Adipose tissue (tissue), 3 donors: Measurements from ENCODE around the gene PCGF5. TPM values are rescaled to one million over a fixed set of nuclear protein-coding genes. Genes with fewer than 3 reads are reported as not detected.

ENCODE experiments used
- H3K27ac ChIP-seq: one replicate; pipeline ENCODE4 v1.5.1; 2013; ENCODE audit warnings: low read depth, low read length
- WGBS, 3 donors: extraction: QIAGEN DNeasy Blood & Tissue Kit; methylation state at CpG; one replicate each; pipeline ENCODE4 v1.1.7; 2013; 5-methylcytosine and 5-hydroxymethylcytosine counted together
- polyA plus RNA-seq, 3 donors: library from polyadenylated mRNA; stranded (reverse); fragments of 200-250 nt; gene quantifications; one replicate each; pipeline ENCODE4 v1.2.3, GENCODE V29; 2013
- donor health status: healthy with polysubstance abuse.
- donor health status: Bipolar disorder and iron deficiency.
- donor health status: healthy.

The PCGF5 gene
- polyA plus RNA-seq, 3 donors: 12.5 to 30.4 (median 21.0) TPM

- 0% methylated on average over 1 of the region's 1 CpG for WGBS, 3 donors
- no peak overlapping the region for H3K27ac ChIP-seq
Observed at GRCh38 chr10:91206427-91206826, 14.0 kb upstream of the PCGF5 start.

- H3K27ac ChIP-seq: no peak overlapping the region
- 70 to 84% (median 74%) methylated on average over 3 of the region's 3 CpGs for WGBS, 3 donors
Observed at GRCh38 chr10:91206837-91207474, 13.5 kb upstream of the PCGF5 start.

- H3K27ac ChIP-seq: no peak overlapping the region
Observed at GRCh38 chr10:91208642-91209041, 11.8 kb upstream of the PCGF5 start.

GRCh38 chr10:91210014-91210413 lies 10.4 kb upstream of the PCGF5 start:
- WGBS, 3 donors: 67 to 89% (median 88%) methylated on average over 3 of the region's 3 CpGs

GRCh38 chr10:91210435-91210834 lies 10.0 kb upstream of the PCGF5 start:
- no peak overlapping the region for H3K27ac ChIP-seq

More at GRCh38 chr10:91210014-91210413, 10.4 kb upstream of the PCGF5 start:
- H3K27ac ChIP-seq: no peak overlapping the region

- 62 to 80% (median 75%) methylated on average over 2 of the region's 2 CpGs for WGBS, 3 donors
- no peak overlapping the region for H3K27ac ChIP-seq
Observed at GRCh38 chr10:91211675-91212074, 8.8 kb upstream of the PCGF5 start.

- H3K27ac ChIP-seq: no peak overlapping the region
- WGBS, 3 donors: 84 to 95% (median 88%) methylated on average over 2 of the region's 2 CpGs
Observed at GRCh38 chr10:91214911-91215310, 5.6 kb upstream of the PCGF5 start.

- 82 to 94% (median 84%) methylated on average over 2 of the region's 2 CpGs for WGBS, 3 donors
- no peak overlapping the region for H3K27ac ChIP-seq
Observed at GRCh38 chr10:91215384-91215783, 5.1 kb upstream of the PCGF5 start.

- H3K27ac ChIP-seq: no peak overlapping the region
- 24 to 40% (median 37%) methylated on average over 8 of the region's 8 CpGs for WGBS, 3 donors
Observed at GRCh38 chr10:91219371-91220193, 881 bp upstream of the PCGF5 start.

- no peak overlapping the region for H3K27ac ChIP-seq
- WGBS, 3 donors: 0 to 2% (median 1%) methylated on average over 25 to 40 of the region's 40 CpGs
Observed at GRCh38 chr10:91220954-91221675, 652 bp downstream of the PCGF5 start.

GRCh38 chr10:91226093-91226492 lies 5.6 kb downstream of the PCGF5 start:
- no peak overlapping the region for H3K27ac ChIP-seq
- WGBS, 3 donors: 81 to 86% (median 83%) methylated on average over 3 of the region's 3 CpGs

- H3K27ac ChIP-seq: no peak overlapping the region
- WGBS, 3 donors: 39 to 67% (median 51%) methylated on average over 1 of the region's 1 CpG
Observed at GRCh38 chr10:91227576-91227975, 7.1 kb downstream of the PCGF5 start.

GRCh38 chr10:91229683-91230082 lies 9.2 kb downstream of the PCGF5 start:
- H3K27ac ChIP-seq: no peak overlapping the region
- 49 to 80% (median 50%) methylated on average over 1 of the region's 1 CpG for WGBS, 3 donors

GRCh38 chr10:91238191-91238590 lies 17.7 kb downstream of the PCGF5 start:
- 83 to 92% (median 86%) methylated on average over 1 of the region's 1 CpG for WGBS, 3 donors

GRCh38 chr10:91239789-91240188 lies 19.3 kb downstream of the PCGF5 start:
- 93 to 97% (median 94%) methylated on average over 1 of the region's 1 CpG for WGBS, 3 donors
- no peak overlapping the region for H3K27ac ChIP-seq

More at GRCh38 chr10:91238191-91238590, 17.7 kb downstream of the PCGF5 start:
- no peak overlapping the region for H3K27ac ChIP-seq

- no peak overlapping the region for H3K27ac ChIP-seq
- WGBS, 3 donors: 84 to 90% (median 87%) methylated on average over 2 of the region's 2 CpGs
Observed at GRCh38 chr10:91242940-91243339, 22.5 kb downstream of the PCGF5 start.

GRCh38 chr10:91247360-91248111 lies 27.1 kb downstream of the PCGF5 start:
- 61 to 65% (median 64%) methylated on average over 1 of the region's 1 CpG for WGBS, 3 donors
- H3K27ac ChIP-seq: no peak overlapping the region

GRCh38 chr10:91249700-91250099 lies 29.2 kb downstream of the PCGF5 start:
- no peak overlapping the region for H3K27ac ChIP-seq
- WGBS, 3 donors: 68 to 80% (median 79%) methylated on average over 3 of the region's 3 CpGs

- H3K27ac ChIP-seq: no peak overlapping the region
- 63 to 77% (median 75%) methylated on average over 1 of the region's 1 CpG for WGBS, 3 donors
Observed at GRCh38 chr10:91250341-91250740, 29.9 kb downstream of the PCGF5 start.
